GM12873 (cell line): ENCODE measurements around the gene HMOX2.

Experiments
- TF ChIP-seq, protein P1 (sequence below): IDR thresholded peaks from 2 replicates; pipeline ENCODE4 v1.5.1; 2012; ENCODE audit warnings: low read depth, mild to moderate bottlenecking, moderate library complexity, low read length, control low read depth; ENCODE audit not compliant: insufficient read depth; ENCODE audit errors: missing control alignments

HMOX2 gene

DNA sequence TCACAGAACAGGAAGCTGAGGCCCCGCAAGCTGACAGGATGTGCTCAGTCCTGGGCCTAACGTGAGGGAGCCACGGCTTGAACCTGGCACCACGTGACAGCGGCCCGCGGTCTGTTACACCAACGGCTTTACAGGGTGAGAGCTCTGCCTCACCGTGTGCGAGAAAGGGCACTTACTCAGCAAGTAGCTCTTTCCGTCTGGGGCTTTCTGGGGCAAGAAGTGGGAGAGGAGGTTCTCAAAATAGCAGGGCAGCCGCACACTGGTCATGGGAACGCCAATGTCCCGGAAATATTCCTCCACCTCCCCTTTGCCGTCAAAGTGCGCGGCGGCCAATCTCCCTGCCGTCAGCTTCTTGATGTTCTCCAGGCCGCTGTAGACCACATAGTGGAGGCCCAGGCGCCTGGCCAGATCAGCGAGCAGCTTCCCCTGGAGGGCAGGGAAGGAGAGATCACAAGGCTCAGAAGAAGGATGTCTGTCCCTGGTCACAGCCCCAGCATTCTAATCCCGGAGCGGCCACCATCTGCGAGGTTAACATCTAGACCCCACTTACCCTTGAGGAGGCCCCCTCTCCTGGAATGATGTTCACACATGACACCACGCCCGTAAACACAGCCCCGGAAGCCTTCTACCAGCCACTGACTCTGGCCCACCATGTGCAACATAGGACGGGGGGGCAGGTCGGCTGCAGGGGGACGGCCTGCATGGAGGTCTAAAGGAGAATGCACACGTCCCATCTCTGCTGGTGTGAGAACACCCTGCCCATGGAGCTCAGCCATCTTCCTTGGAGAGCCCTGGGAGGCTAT, 10.0 kb upstream of the HMOX2 start:
- TF ChIP-seq, protein P1, sequence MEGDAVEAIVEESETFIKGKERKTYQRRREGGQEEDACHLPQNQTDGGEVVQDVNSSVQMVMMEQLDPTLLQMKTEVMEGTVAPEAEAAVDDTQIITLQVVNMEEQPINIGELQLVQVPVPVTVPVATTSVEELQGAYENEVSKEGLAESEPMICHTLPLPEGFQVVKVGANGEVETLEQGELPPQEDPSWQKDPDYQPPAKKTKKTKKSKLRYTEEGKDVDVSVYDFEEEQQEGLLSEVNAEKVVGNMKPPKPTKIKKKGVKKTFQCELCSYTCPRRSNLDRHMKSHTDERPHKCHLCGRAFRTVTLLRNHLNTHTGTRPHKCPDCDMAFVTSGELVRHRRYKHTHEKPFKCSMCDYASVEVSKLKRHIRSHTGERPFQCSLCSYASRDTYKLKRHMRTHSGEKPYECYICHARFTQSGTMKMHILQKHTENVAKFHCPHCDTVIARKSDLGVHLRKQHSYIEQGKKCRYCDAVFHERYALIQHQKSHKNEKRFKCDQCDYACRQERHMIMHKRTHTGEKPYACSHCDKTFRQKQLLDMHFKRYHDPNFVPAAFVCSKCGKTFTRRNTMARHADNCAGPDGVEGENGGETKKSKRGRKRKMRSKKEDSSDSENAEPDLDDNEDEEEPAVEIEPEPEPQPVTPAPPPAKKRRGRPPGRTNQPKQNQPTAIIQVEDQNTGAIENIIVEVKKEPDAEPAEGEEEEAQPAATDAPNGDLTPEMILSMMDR: no peak

DNA sequence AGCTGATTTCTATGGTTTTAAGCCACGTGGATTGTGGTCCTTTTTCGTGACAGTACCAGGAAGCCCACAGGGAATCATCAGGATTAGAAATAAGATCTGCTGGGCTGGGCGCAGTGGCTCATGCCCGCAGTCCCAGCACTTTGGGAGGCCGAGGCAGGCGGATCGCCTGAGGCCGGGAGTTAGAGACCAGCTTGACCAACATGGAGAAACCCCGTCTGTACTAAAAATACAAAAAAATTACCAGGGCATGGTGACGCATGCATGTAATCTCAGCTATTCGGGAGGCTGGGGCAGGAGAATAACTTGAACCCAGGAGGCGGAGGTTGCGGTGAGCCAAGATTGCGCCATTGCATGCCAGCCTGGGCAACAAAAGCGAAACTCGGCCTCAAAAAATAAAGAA, 8.3 kb upstream of the HMOX2 start:
- TF ChIP-seq, protein P1: no peak

DNA sequence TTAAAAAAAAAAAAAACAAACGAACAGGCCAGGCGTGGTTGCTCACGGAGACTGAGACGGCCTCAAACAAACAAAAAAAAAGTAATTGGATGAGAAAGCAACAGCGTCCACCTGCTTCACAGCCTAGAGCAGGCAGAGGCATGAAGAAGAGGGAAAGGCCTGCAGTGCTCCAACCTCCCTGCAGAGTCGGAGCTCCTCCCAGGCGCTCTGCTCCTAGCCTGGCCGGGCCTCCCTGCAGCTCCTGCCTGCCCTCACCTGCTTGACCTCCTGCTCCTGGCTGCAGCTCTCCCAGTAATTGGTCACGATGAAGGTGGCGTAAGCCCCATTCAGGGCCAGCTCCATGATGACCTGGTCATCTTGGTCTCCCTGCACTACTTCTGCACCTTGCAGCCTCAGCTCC, 7.2 kb upstream of the HMOX2 start:
- TF ChIP-seq, protein P1: no peak

DNA sequence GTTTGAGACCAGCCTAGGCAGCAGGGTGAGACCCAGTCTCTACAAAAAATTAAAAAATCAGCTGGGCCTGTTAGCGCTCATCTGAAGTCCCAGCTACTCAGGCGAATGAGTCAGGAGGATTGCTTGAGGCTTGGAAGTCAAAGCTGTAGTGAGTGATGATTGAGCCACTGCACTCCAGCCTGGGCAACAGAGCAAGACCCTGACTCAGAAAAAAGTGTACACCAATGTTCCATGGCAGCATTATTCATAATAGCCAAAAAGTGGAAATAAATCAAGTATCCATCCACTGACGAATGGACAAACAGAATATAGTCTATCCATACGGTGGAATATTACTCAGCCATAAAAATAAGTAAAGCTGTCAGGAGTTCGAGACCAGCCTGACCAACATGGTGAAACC, 4.3 kb upstream of the HMOX2 start:
- TF ChIP-seq, protein P1: no peak

DNA sequence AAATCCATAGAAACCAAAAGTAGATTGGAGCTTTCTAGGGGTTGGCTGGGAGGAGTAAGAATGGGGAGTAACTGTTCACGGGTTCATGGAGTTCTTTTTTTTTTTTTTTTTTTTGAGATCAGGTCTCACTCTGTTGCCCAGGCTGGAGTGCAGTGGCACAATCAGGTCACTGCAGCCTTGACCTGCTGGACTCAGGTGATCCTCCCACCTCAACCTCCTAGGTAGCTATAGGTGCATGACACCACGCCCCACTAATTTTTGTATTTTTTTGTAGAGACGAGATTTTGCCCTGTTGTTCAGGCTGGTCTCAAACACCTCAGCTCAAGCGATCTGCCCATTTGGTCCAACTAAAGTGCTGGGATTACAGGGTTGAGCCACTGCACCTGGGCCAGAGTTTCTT, 3.3 kb upstream of the HMOX2 start:
- TF ChIP-seq, protein P1: no peak

DNA sequence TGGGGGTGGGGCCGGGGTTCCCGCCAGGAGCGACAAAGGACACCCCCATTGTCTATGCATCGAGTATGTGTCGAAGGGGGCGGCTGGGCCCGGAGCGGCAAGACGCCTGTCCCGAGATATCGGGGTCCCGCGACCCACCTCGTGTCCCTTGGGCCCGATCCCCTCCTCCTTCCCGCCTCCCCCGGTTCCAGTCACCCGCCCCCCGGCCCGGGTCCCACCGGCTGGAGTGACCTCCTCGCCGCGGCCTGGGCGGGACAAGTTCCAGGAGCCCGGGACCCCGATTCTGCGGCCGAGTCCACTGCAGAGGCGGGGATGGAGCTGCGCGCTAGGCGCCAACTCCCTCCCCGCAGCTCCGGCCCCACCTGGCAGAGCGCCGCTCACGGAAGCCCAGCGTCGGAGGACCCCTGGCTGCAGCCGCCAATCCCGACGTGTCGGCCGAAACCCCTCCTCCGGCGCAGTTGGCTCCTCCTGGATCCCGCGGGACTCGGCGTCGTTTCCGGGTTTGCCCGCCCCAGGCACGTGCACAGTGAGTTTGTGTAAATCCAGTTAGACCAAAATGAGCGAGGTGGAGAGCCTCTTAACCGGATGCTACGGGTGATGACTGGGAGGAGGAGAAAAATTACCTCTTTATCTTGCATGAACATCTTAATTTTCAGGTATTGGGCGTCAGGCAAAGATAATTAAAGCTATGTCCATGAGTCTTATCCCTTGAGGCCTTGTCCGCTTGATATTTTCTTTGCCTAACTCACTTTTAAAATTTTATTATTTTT, 1.8 kb upstream of the HMOX2 start, which contains the start of gene NMRAL1:
Gene NMRAL1, minus strand, starts transcription at position 434 of the 770 bp plus-strand sequence. CDS start 493 bp downstream, outside the sequence.
- TF ChIP-seq, protein P1: no peak

DNA sequence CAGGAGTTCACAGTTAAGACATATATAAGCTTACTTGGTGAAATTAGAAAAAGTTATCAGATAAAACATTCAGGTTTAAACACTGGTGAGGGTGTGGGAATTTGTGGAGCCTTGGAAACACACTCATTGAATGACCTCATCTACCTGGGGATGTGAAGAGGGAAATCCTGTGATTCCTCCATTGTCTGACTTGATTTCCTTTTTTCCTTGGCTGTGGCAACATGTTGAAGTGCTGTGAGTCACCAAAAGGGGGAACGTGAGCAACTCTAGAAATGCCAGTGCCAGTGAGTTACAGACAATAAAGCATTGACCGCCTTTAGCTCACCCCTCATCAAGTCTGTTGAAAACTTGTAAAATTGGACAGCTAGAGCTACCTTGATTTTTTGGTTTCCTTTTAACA, 1.8 kb downstream of the HMOX2 start:
- TF ChIP-seq, protein P1: peak; percentile 35
